HepG2 (cell line): ENCODE data around the gene RAPGEF2. TPM values are rescaled to one million over a fixed set of nuclear protein-coding genes. Genes with fewer than 3 reads are reported as not detected.

Experiments used
- ATF4 ChIP-seq, 2 experiments: fragments of 450-650 bp in 1 of 2; sonication (generic) in 1 of 2; formaldehyde crosslinking; IDR thresholded peaks; 2 replicates each; pipeline versions ENCODE4 v1.5.0 to v1.8.0; 2020 to 2022; ENCODE audit warnings: mild to moderate bottlenecking in 1 of 2, missing genetic modification reagents in 1 of 2
- CREB1 ChIP-seq, 2 experiments: fragments of 450-650 bp in 1 of 2; IDR thresholded peaks; 2 replicates each; pipeline ENCODE4 v1.6.1; 2016 to 2017; ENCODE audit warnings: control low read depth in 1 of 2, mild to moderate bottlenecking in 1 of 2, missing compliant biosample characterization in 1 of 2, missing genetic modification characterization in 1 of 2
- ERF ChIP-seq: IDR thresholded peaks from 2 replicates; pipeline ENCODE4 v1.6.1; 2018; ENCODE audit warnings: missing biosample characterization, missing genetic modification reagents
- GTF2F1 ChIP-seq: fragments of 150-350 bp; IDR thresholded peaks from 2 replicates; pipeline ENCODE4 v1.6.1; 2014; ENCODE audit warnings: low read length
- HCFC1 ChIP-seq: fragments of 150-350 bp; IDR thresholded peaks from 2 replicates; pipeline ENCODE4 v1.6.1; 2014; ENCODE audit warnings: low read depth, low read length
- HOXA3 ChIP-seq: sonication (generic); formaldehyde crosslinking; IDR thresholded peaks from 2 replicates; pipeline ENCODE4 v1.5.0; 2020; ENCODE audit warnings: missing genetic modification reagents
- HOXA5 ChIP-seq: sonication (generic); formaldehyde crosslinking; IDR thresholded peaks from 2 replicates; pipeline ENCODE4 v1.4.0; 2020; ENCODE audit warnings: missing genetic modification reagents
- KDM5B ChIP-seq: sonication (generic); formaldehyde crosslinking; IDR thresholded peaks from 2 replicates; pipeline ENCODE4 v1.4.0; 2020; ENCODE audit warnings: missing genetic modification reagents, mild to moderate bottlenecking, borderline replicate concordance
- MBD4 ChIP-seq: IDR thresholded peaks from 2 replicates; pipeline ENCODE4 v1.6.1; 2012; ENCODE audit warnings: low read length, inconsistent platforms, borderline replicate concordance
- MEIS2 ChIP-seq: sonication (generic); formaldehyde crosslinking; IDR thresholded peaks from 2 replicates; pipeline ENCODE4 v1.9.0; 2021; ENCODE audit warnings: mild to moderate bottlenecking, missing genetic modification reagents
- MXI1 ChIP-seq: IDR thresholded peaks from 3 replicates; pipeline ENCODE4 v1.6.1; 2012; ENCODE audit warnings: low read depth, low read length, inconsistent platforms, borderline replicate concordance
- PATZ1 ChIP-seq: sonication (generic); formaldehyde crosslinking; IDR thresholded peaks from 2 replicates; pipeline ENCODE4 v1.4.0; 2020; ENCODE audit warnings: missing genetic modification reagents
- PHF20 ChIP-seq: sonication (generic); formaldehyde crosslinking; IDR thresholded peaks from 2 replicates; pipeline ENCODE4 v1.5.0; 2020; ENCODE audit warnings: mild to moderate bottlenecking, missing genetic modification reagents
- REPIN1 ChIP-seq: sonication (generic); formaldehyde crosslinking; IDR thresholded peaks from 2 replicates; pipeline ENCODE4 v1.8.0; 2022; ENCODE audit warnings: missing genetic modification reagents, low read depth, mild to moderate bottlenecking, borderline replicate concordance
- TBL1XR1 ChIP-seq: fragments of 150-350 bp; IDR thresholded peaks from 2 replicates; pipeline ENCODE4 v1.6.1; 2014; ENCODE audit warnings: borderline replicate concordance, low read length; ENCODE audit not compliant: partially characterized antibody
- THYN1 ChIP-seq: sonication (generic); formaldehyde crosslinking; IDR thresholded peaks from 2 replicates; pipeline ENCODE4 v1.8.1; 2023; ENCODE audit warnings: low read depth, mild to moderate bottlenecking, moderate library complexity, missing genetic modification reagents, borderline replicate concordance
- UBTF ChIP-seq: sonication (generic); formaldehyde crosslinking; IDR thresholded peaks from 2 replicates; pipeline ENCODE4 v1.4.0; 2020; ENCODE audit warnings: mild to moderate bottlenecking, missing genetic modification reagents
- ZNF276 ChIP-seq: sonication (generic); formaldehyde crosslinking; IDR thresholded peaks from 2 replicates; pipeline ENCODE4 v1.4.0; 2020; ENCODE audit warnings: mild to moderate bottlenecking, low read depth, missing genetic modification reagents
- ZNF564 ChIP-seq: sonication (generic); formaldehyde crosslinking; IDR thresholded peaks from 2 replicates; pipeline ENCODE4 v1.8.1; 2023; ENCODE audit warnings: mild to moderate bottlenecking, missing genetic modification reagents
- ZNF781 ChIP-seq: sonication (generic); formaldehyde crosslinking; IDR thresholded peaks from 2 replicates; pipeline ENCODE4 v1.5.1; 2020; ENCODE audit warnings: borderline replicate concordance, mild to moderate bottlenecking, missing genetic modification reagents; ENCODE audit errors: not compliant biosample characterization
- polyA plus RNA-seq, 8 experiments: library from polyadenylated mRNA; depleted of rRNA in 3 of 8; stranded (reverse) in 7 of 8; unstranded in 1 of 8; fragments of >200 nt; fragmentation: Illumina TruSeq in 4 of 8; extraction: Trizol in 4 of 8; gene quantifications; 2 replicates each; pipeline versions ENCODE4 v1.2.1 to v1.2.3, GENCODE V29; 2011 to 2016; ENCODE audit warnings: low read depth in 4 of 8, missing spikeins in 1 of 8, mixed read lengths in 1 of 8; ENCODE audit not compliant: insufficient read depth in 1 of 8
- total RNA-seq, 5 experiments: library from RNA; depleted of rRNA; stranded (reverse); fragments of >200 nt; fragmentation: Illumina TruSeq; extraction: Trizol; gene quantifications; 2 replicates each; pipeline ENCODE4 v1.2.3, GENCODE V29; 2016; ENCODE audit warnings: low read depth in 1 of 5
- TF ChIP-seq, protein P1 (sequence below): sonication (generic); formaldehyde crosslinking; IDR thresholded peaks from 2 replicates; pipeline ENCODE4 v1.5.0; 2020; ENCODE audit warnings: missing genetic modification reagents

Gene RAPGEF2
- total and polyA plus RNA-seq, 2 of the 13 experiments (the other 11 are each of a cell fraction or from before 2014, with no cell fraction given), result 19.2 to 23.0 TPM

DNA sequence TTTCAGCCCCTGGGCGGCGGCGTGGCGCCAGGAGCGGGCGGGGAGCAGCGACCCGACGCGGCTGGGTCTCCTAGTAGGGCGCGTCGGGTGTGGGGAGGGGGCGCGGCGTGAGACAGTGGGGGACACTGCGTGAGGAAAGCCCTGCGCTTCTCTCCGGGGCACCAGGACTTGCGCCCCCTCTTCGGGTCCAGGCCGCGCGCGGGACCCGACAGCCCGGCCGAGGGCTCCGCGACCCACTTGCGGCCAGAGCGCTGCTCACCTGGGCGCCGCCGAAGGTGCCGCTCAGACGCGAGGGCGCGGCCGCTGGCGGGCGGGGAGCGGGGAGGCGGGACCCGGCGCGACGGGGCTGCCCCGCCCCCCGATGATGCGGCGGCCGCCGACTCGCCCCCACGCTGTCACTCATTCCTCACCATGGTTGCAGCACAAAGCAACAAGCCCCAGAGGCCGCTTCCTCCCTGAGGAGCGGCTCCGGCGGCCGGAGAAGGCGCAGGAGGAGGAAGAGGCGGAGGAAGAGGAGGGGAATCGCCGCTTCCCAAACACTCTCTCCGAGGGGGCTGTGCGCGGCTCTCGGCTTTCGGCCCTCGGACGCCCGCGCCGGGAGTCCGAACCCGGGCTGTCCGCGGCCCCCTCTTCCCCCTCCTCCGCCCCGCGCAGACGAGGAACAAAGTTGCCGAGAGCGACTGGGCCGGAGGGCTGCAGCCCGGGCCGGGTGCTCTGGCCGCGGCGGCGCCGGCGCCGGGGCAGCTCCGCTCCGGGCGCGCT is at the start of gene RAPGEF2 (continued):
- no peak for TF ChIP-seq GTF2F1
- TF ChIP-seq, protein P1, sequence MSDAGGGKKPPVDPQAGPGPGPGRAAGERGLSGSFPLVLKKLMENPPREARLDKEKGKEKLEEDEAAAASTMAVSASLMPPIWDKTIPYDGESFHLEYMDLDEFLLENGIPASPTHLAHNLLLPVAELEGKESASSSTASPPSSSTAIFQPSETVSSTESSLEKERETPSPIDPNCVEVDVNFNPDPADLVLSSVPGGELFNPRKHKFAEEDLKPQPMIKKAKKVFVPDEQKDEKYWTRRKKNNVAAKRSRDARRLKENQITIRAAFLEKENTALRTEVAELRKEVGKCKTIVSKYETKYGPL (CRISPR knock-in tag), result no peak
- TF ChIP-seq REPIN1 (CRISPR knock-in tag), result no peak
- no peak for TF ChIP-seq HCFC1
- peak; percentile 15; the same call in 1 of the 2 replicates for TF ChIP-seq MEIS2 (CRISPR knock-in tag)
- TF ChIP-seq MXI1, result peak; percentile 61; the same call in 1 of the 3 replicates
- no peak; the same call in 1 of the 2 replicates for TF ChIP-seq ZNF276 (CRISPR knock-in tag)
- peak; percentile 50; the same call in 1 of the 2 replicates for TF ChIP-seq KDM5B (CRISPR knock-in tag)
- TF ChIP-seq THYN1 (CRISPR knock-in tag), result no peak
- no peak for TF ChIP-seq HOXA5 (CRISPR knock-in tag)
- TF ChIP-seq ATF4 (CRISPR knock-in tag; IDR thresholded peaks at IDR 0.05), result no peak
- TF ChIP-seq PHF20, result peak; percentile 14; the same call in 1 of the 2 replicates
- TF ChIP-seq ZNF564 (CRISPR knock-in tag), result no peak
- TF ChIP-seq PATZ1, result peak; percentile 51
- peak; percentile 65; the same call in 1 of the 2 replicates for TF ChIP-seq UBTF (CRISPR knock-in tag)
- TF ChIP-seq TBL1XR1, result no peak
- no peak for TF ChIP-seq ERF (CRISPR knock-in tag)
- TF ChIP-seq ZNF781 (CRISPR knock-in tag), result no peak
- peak; percentile 73; the same call in 1 of the 2 replicates for TF ChIP-seq CREB1 (IDR thresholded peaks at IDR 0.05)
- no peak for TF ChIP-seq CREB1 (CRISPR knock-in tag; IDR thresholded peaks at IDR 0.05)
- TF ChIP-seq MBD4, result no peak
- TF ChIP-seq HOXA3 (CRISPR knock-in tag), result peak; percentile 38; the same call in 1 of the 2 replicates
